Stimulated activated naive CD8-positive, alpha-beta T cell treated with anti-CD3 and anti-CD28 coated beads, Interleukin-15, Interleukin-2, amounts not matched to agents 100 U/mL and 50 U/mL, for 24 hours (primary cell): ENCODE measurements around the gene KRTAP10-9.

Experiments
- ATAC-seq: fragments of 150-1000 bp; cut with Tn5 transposase; one replicate; pipeline ENCODE4 v1.10.0; 2021
- DNase-seq: peaks from one replicate; pipeline ENCODE4 v3.0.0; 2021

The KRTAP10-9 gene

GRCh38 chr21:44666401-44667320 lies 39.8 kb downstream of the KRTAP10-9 start, which contains the start of gene KRTAP12-2:
TSS of gene KRTAP12-2 (minus strand) at chr21:44666927. CDS start at chr21:44666886, 41 bp downstream.
- DNase-seq (no peak), ATAC-seq (no peak)

GRCh38 chr21:44667612-44668011 lies 40.7 kb downstream of the KRTAP10-9 start:
- ATAC-seq, result no peak
- no peak for DNase-seq

GRCh38 chr21:44670642-44671432 lies 43.9 kb downstream of the KRTAP10-9 start:
- no peak for ATAC-seq
- DNase-seq, result no peak

- ATAC-seq, result no peak
Observed at GRCh38 chr21:44671911-44672310, 45.0 kb downstream of the KRTAP10-9 start.

GRCh38 chr21:44677881-44678280 lies 51.0 kb downstream of the KRTAP10-9 start:
- DNase-seq (no peak), ATAC-seq (no peak)

More at GRCh38 chr21:44671911-44672310, 45.0 kb downstream of the KRTAP10-9 start:
- no peak for DNase-seq
